HCT116 (cell line): ENCODE data around the gene CNTD1. TPM values are rescaled to one million over a fixed set of nuclear protein-coding genes. Genes with fewer than 3 reads are reported as not detected.

Source experiments
- ATAC-seq: fragments of 200-7000 bp; cut with Tn5 transposase; 2 replicates; pipeline ENCODE4 v1.9.1; 2020; ENCODE audit warnings: mild to moderate bottlenecking, moderate library complexity
- Bru-seq: library from RNA; stranded (reverse); fragments of 400-500 nt; gene quantifications from one replicate; lab custom pipeline; 2021; lab: Mats Ljungman, UMichigan
- BruChase-seq, 2 experiments: library from RNA; stranded (reverse); fragments of 400-500 nt; gene quantifications; one replicate each; lab custom pipeline; 2021; lab: Mats Ljungman, UMichigan
- BruUV-seq: library from RNA; stranded (reverse); fragments of 400-500 nt; replicated peaks from 2 replicates; lab custom pipeline; 2021; lab: Mats Ljungman, UMichigan
- CTCF ChIA-PET: fragments of 300-600 bp; sonication (Branson Sonifier 250); formaldehyde crosslinking; loops from one replicate; lab custom pipeline; 2021; ENCODE audit warnings: antibody characterized with exemption; lab: Charles Lee
- POLR2A ChIA-PET: fragments of 300-600, 350-600 bp; sonication (Branson Sonifier 250); formaldehyde crosslinking; loops from one replicate; lab custom pipeline; 2021; ENCODE audit warnings: antibody characterized with exemption; lab: Charles Lee
- RAD21 ChIA-PET, 2 experiments: fragments of 300-600 bp; sonication (Branson Sonifier 250); formaldehyde crosslinking; loops; one replicate each; lab custom pipeline; 2023; ENCODE audit warnings: low total read pairs in 2 of 2; ENCODE audit not compliant: uncharacterized antibody in 2 of 2, unreplicated experiment in 2 of 2, low non-redundant PET in 1 of 2; lab: Charles Lee
- DNase-seq: peaks from one replicate; pipeline ENCODE4 v3.0.0-alpha.2; 2010; ENCODE audit warnings: low read depth, low spot score
- H2AFZ ChIP-seq: fragments of 200-600 bp; shearing (Covaris generic), sonication (generic); 2 replicates; pipeline ENCODE4 v1.6.1; 2017; ENCODE audit warnings: low read depth, mixed run types, mixed read lengths, antibody characterized with exemption, low read length; ENCODE audit not compliant: poor library complexity, severe bottlenecking
- H3K27ac ChIP-seq: 2 replicates; pipeline ENCODE4 v1.5.1; 2012; ENCODE audit warnings: low read depth, low read length
- H3K27me3 ChIP-seq: fragments of 200-600 bp; sonication (generic); 2 replicates; pipeline ENCODE4 v1.6.1; 2016; ENCODE audit warnings: mixed run types, low read length, mixed read lengths; ENCODE audit not compliant: insufficient read depth
- H3K36me3 ChIP-seq, 2 experiments: fragments of 200-500 bp in 1 of 2; fragments of 200-600 bp in 1 of 2; sonication (Bioruptor generic) in 1 of 2; sonication (generic) in 1 of 2; 2 replicates each; pipeline versions ENCODE4 v1.5.1 to v1.6.1; 2014 to 2016; ENCODE audit warnings: low read length in 2 of 2, inconsistent platforms in 1 of 2, mixed read lengths in 1 of 2, mixed run types in 1 of 2; ENCODE audit not compliant: insufficient read depth in 2 of 2, control insufficient read depth in 1 of 2
- H3K4me1 ChIP-seq, 2 experiments: fragments of 200-600 bp in 1 of 2; sonication (generic) in 1 of 2; 2 replicates each; pipeline versions ENCODE4 v1.5.1 to v1.6.1; 2012 to 2017; ENCODE audit warnings: low read length in 2 of 2, inconsistent platforms in 1 of 2, mild to moderate bottlenecking in 1 of 2, mixed read lengths in 1 of 2, mixed run types in 1 of 2, moderate library complexity in 1 of 2; ENCODE audit not compliant: insufficient read depth in 2 of 2, control insufficient read depth in 1 of 2
- H3K4me2 ChIP-seq: fragments of 200-600 bp; sonication (generic); 2 replicates; pipeline ENCODE4 v1.6.1; 2017; ENCODE audit warnings: mixed run types, low read length, mixed read lengths
- H3K4me3 ChIP-seq, 2 experiments: fragments of 200-600 bp in 1 of 2; sonication (generic) in 1 of 2; replicated peaks in 1 of 2; 2 replicates each; pipeline ENCODE4 v1.5.1; 2011 to 2016; ENCODE audit warnings: low read length in 2 of 2, control low read depth in 1 of 2, low read depth in 1 of 2, mild to moderate bottlenecking in 1 of 2, mixed read lengths in 1 of 2, mixed run types in 1 of 2
- H3K79me2 ChIP-seq: fragments of 200-600 bp; sonication (generic); 2 replicates; pipeline ENCODE4 v1.6.1; 2017; ENCODE audit warnings: mild to moderate bottlenecking, mixed run types, low read length, moderate library complexity, mixed read lengths; ENCODE audit not compliant: insufficient read depth
- H3K9ac ChIP-seq: fragments of 200-600 bp; sonication (generic); 2 replicates; pipeline ENCODE4 v1.6.1; 2016; ENCODE audit warnings: low read length, mixed read lengths
- H3K9me2 ChIP-seq: fragments of 200-600 bp; sonication (generic), shearing (Covaris generic); 2 replicates; pipeline ENCODE4 v1.6.1; 2017; ENCODE audit warnings: mixed run types, mild to moderate bottlenecking, moderate library complexity; ENCODE audit not compliant: insufficient read depth
- H3K9me3 ChIP-seq, 2 experiments: fragments of 200-500 bp in 1 of 2; fragments of 200-600 bp in 1 of 2; sonication (Bioruptor generic) in 1 of 2; sonication (generic) in 1 of 2; 2 replicates each; pipeline ENCODE4 v1.6.1; 2014 to 2017; ENCODE audit warnings: low read length in 2 of 2, mixed read lengths in 2 of 2, inconsistent platforms in 1 of 2, low read depth in 1 of 2, mild to moderate bottlenecking in 1 of 2, mixed run types in 1 of 2, moderate library complexity in 1 of 2; ENCODE audit not compliant: control insufficient read depth in 1 of 2, insufficient read depth in 1 of 2
- H4K20me1 ChIP-seq: fragments of 200-600 bp; sonication (generic), shearing (Covaris generic); 2 replicates; pipeline ENCODE4 v1.6.1; 2017; ENCODE audit warnings: mixed run types, mild to moderate bottlenecking, moderate library complexity; ENCODE audit not compliant: insufficient read depth
- CBX3 ChIP-seq: IDR thresholded peaks from 2 replicates; pipeline ENCODE4 v1.6.1; 2012; ENCODE audit warnings: low read depth
- CEBPB ChIP-seq: IDR thresholded peaks from 2 replicates; pipeline ENCODE4 v1.6.1; 2012; ENCODE audit warnings: low read depth
- ELF1 ChIP-seq: IDR thresholded peaks from 2 replicates; pipeline ENCODE4 v1.6.1; 2012; ENCODE audit warnings: low read depth, borderline replicate concordance
- EZH2 ChIP-seq: fragments of 200-600 bp; sonication (generic); IDR thresholded peaks from 2 replicates; pipeline ENCODE4 v1.6.1; 2017; ENCODE audit warnings: antibody characterized with exemption, mixed run types
- EZH2phosphoT487 ChIP-seq: fragments of 200-600 bp; IDR thresholded peaks from 2 replicates; pipeline ENCODE4 v1.6.1; 2018; ENCODE audit warnings: antibody characterized with exemption, borderline replicate concordance
- JUND ChIP-seq: IDR thresholded peaks from 2 replicates; pipeline ENCODE4 v1.6.1; 2012
- POLR2A ChIP-seq: IDR thresholded peaks from 2 replicates; pipeline ENCODE4 v1.7.0; 2011; ENCODE audit warnings: borderline replicate concordance; ENCODE audit not compliant: insufficient read depth, insufficient read length; ENCODE audit errors: extremely low read depth
- POLR2AphosphoS5 ChIP-seq: IDR thresholded peaks from 2 replicates; pipeline ENCODE4 v1.6.1; 2011; ENCODE audit warnings: mild to moderate bottlenecking, low read depth, low read length, moderate library complexity
- SIN3A ChIP-seq: IDR thresholded peaks from 2 replicates; pipeline ENCODE4 v1.6.1; 2012; ENCODE audit warnings: low read depth
- SP1 ChIP-seq: IDR thresholded peaks from 2 replicates; pipeline ENCODE4 v1.6.1; 2012; ENCODE audit warnings: low read depth
- SRF ChIP-seq: IDR thresholded peaks from 2 replicates; pipeline ENCODE4 v1.6.1; 2012; ENCODE audit warnings: low read depth
- YY1 ChIP-seq: IDR thresholded peaks from 2 replicates; pipeline ENCODE4 v1.6.1; 2011; ENCODE audit warnings: low read length, low read depth, moderate library complexity, mild to moderate bottlenecking; ENCODE audit not compliant: insufficient replicate concordance; ENCODE audit errors: extremely low read depth
- ZFX ChIP-seq: fragments of 450-650 bp; IDR thresholded peaks from 2 replicates; pipeline ENCODE4 v1.6.1; 2017
- ZNF274 ChIP-seq: fragments of 200-500 bp; sonication (Bioruptor generic); IDR thresholded peaks from 2 replicates; pipeline ENCODE4 v1.6.1; 2014; ENCODE audit warnings: mild to moderate bottlenecking, low read depth, low read length, inconsistent platforms
- intact Hi-C: fragments of 100-400 bp; cut with micrococcal nuclease; formaldehyde crosslinking; loops from 2 replicates; pipeline ENCODE4 v1.10.0; 2022
- long read RNA-seq: library from polyadenylated mRNA; unstranded; transcript quantifications from one replicate; pipeline ENCODE4 v2.0.0, GENCODE V29; 2021; ENCODE audit not compliant: unreplicated experiment
- polyA plus RNA-seq: library from polyadenylated mRNA; unstranded; fragments of >200 nt; gene quantifications from 2 replicates; pipeline ENCODE4 v1.2.1, GENCODE V29; 2012; ENCODE audit warnings: missing spikeins
- total RNA-seq: library from RNA; stranded (reverse); gene quantifications from one replicate; pipeline ENCODE4 v1.2.1, GENCODE V29; 2021; ENCODE audit not compliant: unreplicated experiment
- TF ChIP-seq, protein P1 (sequence below): IDR thresholded peaks from 2 replicates; pipeline ENCODE4 v1.6.1; 2012
- TF ChIP-seq, protein P2 (sequence below): IDR thresholded peaks from 2 replicates; pipeline ENCODE4 v1.6.1; 2011; ENCODE audit warnings: mild to moderate bottlenecking, low read length, moderate library complexity; ENCODE audit not compliant: insufficient replicate concordance; ENCODE audit errors: extremely low read depth
- TF ChIP-seq, protein P3 (sequence below): IDR thresholded peaks from 2 replicates; pipeline ENCODE4 v1.6.1; 2012
- TF ChIP-seq, protein P4 (sequence below), 3 experiments: fragments of 200-600 bp in 1 of 3; sonication (generic) in 1 of 3; IDR thresholded peaks in 2 of 3; conservative IDR thresholded peaks in 1 of 3; 2 replicates each; pipeline ENCODE4 v1.5.1; 2012 to 2017; ENCODE audit warnings: low read depth in 2 of 3, low read length in 2 of 3, antibody characterized with exemption in 1 of 3, borderline replicate concordance in 1 of 3, control low read depth in 1 of 3, mild to moderate bottlenecking in 1 of 3, mixed read lengths in 1 of 3, mixed run types in 1 of 3, moderate library complexity in 1 of 3; ENCODE audit not compliant: insufficient read depth in 1 of 3

The CNTD1 gene, protein sequence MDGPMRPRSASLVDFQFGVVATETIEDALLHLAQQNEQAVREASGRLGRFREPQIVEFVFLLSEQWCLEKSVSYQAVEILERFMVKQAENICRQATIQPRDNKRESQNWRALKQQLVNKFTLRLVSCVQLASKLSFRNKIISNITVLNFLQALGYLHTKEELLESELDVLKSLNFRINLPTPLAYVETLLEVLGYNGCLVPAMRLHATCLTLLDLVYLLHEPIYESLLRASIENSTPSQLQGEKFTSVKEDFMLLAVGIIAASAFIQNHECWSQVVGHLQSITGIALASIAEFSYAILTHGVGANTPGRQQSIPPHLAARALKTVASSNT
- total RNA-seq = not detected
- 0.34 and 0.43 TPM in 2 replicates for polyA plus RNA-seq
- percentile 10 among the genes with signal in this experiment for Bru-seq, nascent RNA
- BruChase-seq, experiment 1, labeled RNA remaining after a 6-hour chase = percentile 16 among the genes with signal in this experiment
- percentile 2 among the genes with signal in this experiment for BruChase-seq, experiment 2, labeled RNA remaining after a 2-hour chase
- long read RNA-seq = 0 reads

DNA sequence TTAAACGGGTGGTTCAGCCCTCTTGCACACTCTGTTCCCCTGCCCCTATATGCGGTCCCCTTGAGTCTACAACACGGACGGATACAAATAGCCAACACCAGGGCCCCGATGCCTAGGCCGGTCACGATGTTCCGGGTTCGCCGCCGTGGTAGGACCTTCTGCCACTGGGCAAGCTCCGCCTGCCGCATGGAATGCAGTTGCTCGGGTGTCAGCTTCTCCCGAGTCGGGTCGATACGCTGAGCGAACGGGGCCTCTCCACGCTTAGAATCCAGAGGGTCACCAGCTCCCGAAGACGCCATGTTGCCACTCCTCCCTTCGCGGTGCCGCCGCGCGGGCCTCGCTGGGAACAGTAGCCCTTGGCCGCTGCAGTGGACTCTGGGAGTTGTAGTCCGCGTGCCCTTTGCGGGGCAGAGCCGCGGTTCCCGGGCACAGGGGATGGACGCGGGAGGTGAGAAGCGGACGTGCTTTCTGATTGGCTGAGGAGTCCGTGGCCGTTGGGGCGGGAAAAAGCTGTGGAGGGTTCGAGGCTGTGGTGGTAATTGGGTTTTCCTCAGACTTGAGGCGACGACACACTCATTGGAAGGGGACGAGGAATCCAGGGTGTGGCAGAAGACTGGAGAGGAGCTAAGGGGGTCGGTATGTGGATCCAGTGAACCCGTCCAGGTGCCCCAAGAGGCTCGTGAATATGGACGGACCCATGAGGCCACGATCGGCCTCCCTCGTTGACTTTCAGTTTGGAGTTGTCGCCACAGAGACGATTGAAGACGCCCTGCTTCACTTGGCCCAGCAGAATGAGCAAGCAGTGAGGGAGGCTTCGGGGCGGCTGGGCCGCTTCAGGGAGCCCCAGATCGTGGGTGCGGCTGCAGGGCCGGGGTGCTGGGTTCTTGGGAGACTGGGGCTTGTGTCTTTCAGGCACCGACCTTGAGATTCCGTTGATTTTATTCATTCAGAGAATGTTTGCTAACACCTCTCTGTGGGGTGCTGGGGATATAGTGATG, at the start of gene CNTD1, which contains the start of gene COA3:
CNTD1 (plus strand) TSS at position 479 of the 998 bp plus-strand sequence; CDS start at position 686, 207 bp downstream.
COA3 (minus strand) TSS at position 322 of the 998 bp plus-strand sequence; CDS start at position 299, 23 bp downstream.
- POLR2A ChIA-PET = interaction anchor here (1.0 kb wide), 1 partner anchor 26 kb away, joined by 3 read pairs; the partner anchor contains the start of gene BECN1
- RAD21 ChIA-PET = interaction anchor here in 1 of 2 experiments (0.6 kb wide), 1 partner anchor 47 kb away, joined by 8 read pairs; no protein-coding TSS in a partner anchor
- peak within 1 kb of the TSS; percentile 26 for H3K27ac ChIP-seq
- CTCF ChIA-PET = interaction anchor here (0.8 to 1.5 kb wide), 4 partner anchors 19 to 220 kb away, joined by 3 to 8 read pairs (median 4); partner anchors contain the start of gene BECN1
- intact Hi-C loops = no loop called here
- BruUV-seq = no TSS peak
- no peaks in the 10 kb centered on the region for H3K27me3 ChIP-seq
- DNase-seq (peak; percentile 86), ATAC-seq (peak; percentile 100)
- no peaks in the 10 kb centered on the region for H3K9me2 ChIP-seq
- peaks cover 8% of the 10 kb centered on the region; the same call in 1 of the 2 replicates for H3K79me2 ChIP-seq
- TF ChIP-seq, protein P1, sequence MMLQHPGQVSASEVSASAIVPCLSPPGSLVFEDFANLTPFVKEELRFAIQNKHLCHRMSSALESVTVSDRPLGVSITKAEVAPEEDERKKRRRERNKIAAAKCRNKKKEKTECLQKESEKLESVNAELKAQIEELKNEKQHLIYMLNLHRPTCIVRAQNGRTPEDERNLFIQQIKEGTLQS = no peak
- TF ChIP-seq CEBPB = no peak
- TF ChIP-seq EZH2 = no peak
- TF ChIP-seq, protein P2, sequence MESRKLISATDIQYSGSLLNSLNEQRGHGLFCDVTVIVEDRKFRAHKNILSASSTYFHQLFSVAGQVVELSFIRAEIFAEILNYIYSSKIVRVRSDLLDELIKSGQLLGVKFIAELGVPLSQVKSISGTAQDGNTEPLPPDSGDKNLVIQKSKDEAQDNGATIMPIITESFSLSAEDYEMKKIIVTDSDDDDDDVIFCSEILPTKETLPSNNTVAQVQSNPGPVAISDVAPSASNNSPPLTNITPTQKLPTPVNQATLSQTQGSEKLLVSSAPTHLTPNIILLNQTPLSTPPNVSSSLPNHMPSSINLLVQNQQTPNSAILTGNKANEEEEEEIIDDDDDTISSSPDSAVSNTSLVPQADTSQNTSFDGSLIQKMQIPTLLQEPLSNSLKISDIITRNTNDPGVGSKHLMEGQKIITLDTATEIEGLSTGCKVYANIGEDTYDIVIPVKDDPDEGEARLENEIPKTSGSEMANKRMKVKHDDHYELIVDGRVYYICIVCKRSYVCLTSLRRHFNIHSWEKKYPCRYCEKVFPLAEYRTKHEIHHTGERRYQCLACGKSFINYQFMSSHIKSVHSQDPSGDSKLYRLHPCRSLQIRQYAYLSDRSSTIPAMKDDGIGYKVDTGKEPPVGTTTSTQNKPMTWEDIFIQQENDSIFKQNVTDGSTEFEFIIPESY = peak; percentile 23
- peak; percentile 82 for TF ChIP-seq ZFX
- TF ChIP-seq POLR2AphosphoS5 = peak; percentile 87
- TF ChIP-seq SRF = no peak
- no peak for TF ChIP-seq EZH2phosphoT487
- TF ChIP-seq JUND = no peak
- TF ChIP-seq SIN3A = peak; percentile 51; the same call in 1 of the 2 replicates
- TF ChIP-seq, protein P3, sequence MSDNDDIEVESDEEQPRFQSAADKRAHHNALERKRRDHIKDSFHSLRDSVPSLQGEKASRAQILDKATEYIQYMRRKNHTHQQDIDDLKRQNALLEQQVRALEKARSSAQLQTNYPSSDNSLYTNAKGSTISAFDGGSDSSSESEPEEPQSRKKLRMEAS = peak; percentile 100
- TF ChIP-seq CBX3 = peak; percentile 100
- TF ChIP-seq SP1 = peak; percentile 84; the same call in 1 of the 2 replicates
- TF ChIP-seq, protein P4, sequence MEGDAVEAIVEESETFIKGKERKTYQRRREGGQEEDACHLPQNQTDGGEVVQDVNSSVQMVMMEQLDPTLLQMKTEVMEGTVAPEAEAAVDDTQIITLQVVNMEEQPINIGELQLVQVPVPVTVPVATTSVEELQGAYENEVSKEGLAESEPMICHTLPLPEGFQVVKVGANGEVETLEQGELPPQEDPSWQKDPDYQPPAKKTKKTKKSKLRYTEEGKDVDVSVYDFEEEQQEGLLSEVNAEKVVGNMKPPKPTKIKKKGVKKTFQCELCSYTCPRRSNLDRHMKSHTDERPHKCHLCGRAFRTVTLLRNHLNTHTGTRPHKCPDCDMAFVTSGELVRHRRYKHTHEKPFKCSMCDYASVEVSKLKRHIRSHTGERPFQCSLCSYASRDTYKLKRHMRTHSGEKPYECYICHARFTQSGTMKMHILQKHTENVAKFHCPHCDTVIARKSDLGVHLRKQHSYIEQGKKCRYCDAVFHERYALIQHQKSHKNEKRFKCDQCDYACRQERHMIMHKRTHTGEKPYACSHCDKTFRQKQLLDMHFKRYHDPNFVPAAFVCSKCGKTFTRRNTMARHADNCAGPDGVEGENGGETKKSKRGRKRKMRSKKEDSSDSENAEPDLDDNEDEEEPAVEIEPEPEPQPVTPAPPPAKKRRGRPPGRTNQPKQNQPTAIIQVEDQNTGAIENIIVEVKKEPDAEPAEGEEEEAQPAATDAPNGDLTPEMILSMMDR (IDR thresholded peaks at IDR 0.05 in 2 of 3, conservative IDR thresholded peaks at IDR 0.05 in 1 of 3; ENCODE audit: borderline replicate concordance in 1 of 3, insufficient read depth in 1 of 3, low read depth in 2 of 3, low read length in 2 of 3) = no peak
- no peak for TF ChIP-seq ZNF274
- TF ChIP-seq POLR2A = no peak
- TF ChIP-seq ELF1 = no peak
- TF ChIP-seq YY1 = peak; percentile 94
- H4K20me1 ChIP-seq = no peaks in the 10 kb centered on the region
- H3K36me3 ChIP-seq = no peaks in the 10 kb centered on the region
- H2AFZ ChIP-seq = peak within 1 kb of the TSS; percentile 52
- H3K4me3 ChIP-seq = peak within 1 kb of the TSS; percentile 83 to 88
- H3K9ac ChIP-seq = peak within 1 kb of the TSS; percentile 83
- H3K4me2 ChIP-seq = peak within 1 kb of the TSS; percentile 85
- no peaks in the 10 kb centered on the region for H3K9me3 ChIP-seq
- H3K4me1 ChIP-seq = peaks cover 4 to 9% of the 10 kb centered on the region in 2 experiments; a peak in 2 of 4 replicates
